Small intestine (tissue), 7 donors: ENCODE measurements around the gene RASL10A. TPM values are rescaled to one million over a fixed set of nuclear protein-coding genes. Genes with fewer than 3 reads are reported as not detected.

ENCODE experiments used
- DNase-seq, 2 donors: peaks; one replicate each; pipeline versions ENCODE4 v3.0.0 to v3.0.0-alpha.2; 2013
- FAIRE-seq: peaks from 2 replicates; lab custom pipeline; 2012; peaks lifted over from hg19 to GRCh38; lab: Jason Lieb, UNC
- H3K27ac ChIP-seq, 3 donors: one replicate each; pipeline ENCODE4 v1.5.1; 2013; ENCODE audit warnings: low read length in 2 of 3, mild to moderate bottlenecking in 2 of 3, control low read depth in 1 of 3, inconsistent platforms in 1 of 3, low read depth in 1 of 3, moderate library complexity in 1 of 3
- H3K27me3 ChIP-seq, 3 donors: one replicate each; pipeline ENCODE4 v1.6.1; 2013; ENCODE audit warnings: low read length in 3 of 3, inconsistent platforms in 1 of 3; ENCODE audit not compliant: control insufficient read depth in 3 of 3, insufficient read depth in 3 of 3
- H3K36me3 ChIP-seq, 3 donors: one replicate each; pipeline ENCODE4 v1.6.1; 2013; ENCODE audit warnings: low read length in 3 of 3, inconsistent platforms in 1 of 3, low read depth in 1 of 3, mild to moderate bottlenecking in 1 of 3, moderate library complexity in 1 of 3; ENCODE audit not compliant: control insufficient read depth in 3 of 3, insufficient read depth in 2 of 3
- H3K4me1 ChIP-seq, 3 donors: one replicate each; pipeline ENCODE4 v1.6.1; 2013; ENCODE audit warnings: low read length in 2 of 3, inconsistent platforms in 1 of 3, low read depth in 1 of 3, mild to moderate bottlenecking in 1 of 3, moderate library complexity in 1 of 3; ENCODE audit not compliant: control insufficient read depth in 3 of 3, insufficient read depth in 2 of 3
- H3K4me3 ChIP-seq, 3 donors: one replicate each; pipeline ENCODE4 v1.5.1; 2013; ENCODE audit warnings: low read length in 3 of 3, control low read depth in 1 of 3, inconsistent platforms in 1 of 3, low read depth in 1 of 3, mild to moderate bottlenecking in 1 of 3, moderate library complexity in 1 of 3
- H3K9me3 ChIP-seq, 2 donors: one replicate each; pipeline ENCODE4 v1.6.1; 2013; ENCODE audit warnings: low read depth in 1 of 2, low read length in 1 of 2; ENCODE audit not compliant: control insufficient read depth in 2 of 2, insufficient read depth in 1 of 2
- WGBS, 3 donors: extraction: QIAGEN DNeasy Blood & Tissue Kit; methylation state at CpG; one replicate each; pipeline ENCODE4 v1.1.7; 2013; 5-methylcytosine and 5-hydroxymethylcytosine counted together
- polyA plus RNA-seq, 4 donors: library from polyadenylated mRNA; stranded (reverse) in 3 of 4; unstranded in 1 of 4; fragments of 200-250 nt in 3 of 4; fragments of 120-200 nt in 1 of 4; gene quantifications; one replicate each; pipeline versions ENCODE4 v1.2.1 to v1.2.3, GENCODE V29; 2013
- donor health status: healthy with polysubstance abuse.
- donor health status: control.
- donor health status: control.
- donor health status: Bipolar disorder and iron deficiency.
- donor health status: healthy.

RASL10A gene
- polyA plus RNA-seq, 4 donors, result 0.74 to 4.1 (median 3.8) TPM

DNA sequence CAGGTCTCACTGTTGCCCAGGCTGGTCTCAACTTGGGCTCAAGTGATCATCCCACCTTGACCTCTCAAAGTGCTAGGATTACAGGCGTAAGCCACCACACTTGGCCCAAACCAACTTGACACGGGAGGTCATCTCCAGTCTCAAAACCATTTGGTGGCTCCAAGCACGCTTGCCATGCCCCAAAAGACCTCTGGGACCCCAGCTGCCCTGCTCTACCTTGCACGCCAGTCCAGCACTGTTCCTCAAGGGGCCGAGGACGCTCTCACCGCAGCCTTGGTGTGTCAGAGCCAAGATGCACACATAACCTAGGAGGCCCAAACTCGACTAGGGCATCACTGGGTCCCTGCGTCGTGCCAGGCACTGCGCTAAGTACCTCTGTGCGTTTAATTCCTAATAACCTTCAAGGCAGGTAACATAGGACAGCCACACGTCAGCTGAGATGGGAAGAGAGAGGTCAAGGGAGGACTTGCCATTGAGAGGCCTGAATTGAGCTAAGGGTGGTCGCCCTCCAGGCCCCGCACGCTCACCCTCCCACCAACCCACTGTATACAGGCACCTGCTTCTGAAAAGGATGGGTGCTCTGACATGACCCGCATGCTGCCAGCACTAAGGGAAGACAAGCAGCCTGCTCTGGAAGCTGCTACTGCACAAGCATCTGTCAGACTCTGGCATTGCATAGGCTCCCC, 13.6 kb downstream of the RASL10A start:
- H3K27ac ChIP-seq, result peak overlapping the region in 2 of 3 donors; percentile 32 to 69
- H3K4me3 ChIP-seq, result no peak overlapping the region
- H3K4me1 ChIP-seq, result peaks cover 0 to 18% (median 8%) of the 10 kb centered on the region in 3 donors
- H3K9me3 ChIP-seq, result no peaks in the 10 kb centered on the region
- WGBS, 3 donors, result 60 to 83% (median 62%) methylated on average over 17 of the region's 17 CpGs
- H3K27me3 ChIP-seq, result no peaks in the 10 kb centered on the region
- peaks cover 29 to 63% (median 31%) of the 10 kb centered on the region in 3 donors for H3K36me3 ChIP-seq
- FAIRE-seq, result no peak
- DNase-seq, result no peak

DNA sequence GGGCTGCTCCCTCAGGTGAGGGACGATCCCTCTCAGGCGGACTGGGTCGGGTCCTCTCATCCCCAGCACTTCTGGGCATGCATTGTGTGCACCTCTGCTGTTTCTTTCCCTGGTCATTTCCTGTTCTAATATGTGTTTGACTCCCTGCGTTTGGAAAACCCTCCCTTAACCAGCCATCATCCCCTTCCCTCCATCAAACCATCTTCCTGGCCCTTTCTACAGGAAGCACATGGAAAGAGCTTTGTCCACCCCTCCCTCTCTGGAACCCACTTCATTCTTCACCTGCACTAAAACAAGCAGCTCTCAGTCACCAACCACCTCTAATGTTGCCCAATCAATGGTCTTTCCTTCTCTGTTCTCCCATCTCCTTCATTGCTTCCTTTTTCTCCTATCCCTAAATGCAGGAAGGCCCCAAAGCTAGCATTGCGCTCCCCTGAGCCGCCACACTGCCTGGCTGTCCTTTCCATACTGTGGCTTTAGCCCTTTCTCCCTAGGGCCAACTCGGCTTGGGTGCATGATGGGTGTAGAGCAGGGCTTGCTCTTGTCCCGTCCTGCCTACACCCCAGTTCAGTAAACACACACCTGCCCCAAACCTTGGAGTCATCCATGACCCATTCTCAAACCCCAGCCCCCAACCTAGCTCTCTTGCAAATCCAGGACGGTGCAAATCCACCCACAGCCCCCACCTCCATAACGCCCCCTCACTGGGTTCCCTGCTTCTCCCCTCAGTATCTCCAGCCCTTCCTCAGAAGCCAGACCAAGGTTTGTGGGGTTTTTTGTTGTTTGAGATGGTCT, 14.5 kb downstream of the RASL10A start:
- DNase-seq (no peak), FAIRE-seq (no peak)
- peaks cover 36 to 72% (median 37%) of the 10 kb centered on the region in 3 donors for H3K36me3 ChIP-seq
- H3K4me3 ChIP-seq, result no peak overlapping the region
- no peaks in the 10 kb centered on the region for H3K9me3 ChIP-seq
- H3K27ac ChIP-seq, result no peak overlapping the region
- no peaks in the 10 kb centered on the region for H3K27me3 ChIP-seq
- WGBS, 3 donors, result 76 to 82% (median 77%) methylated on average over 10 of the region's 10 CpGs
- peaks cover 0 to 12% (median 8%) of the 10 kb centered on the region in 3 donors for H3K4me1 ChIP-seq

GRCh38 chr22:29300467-29300806, 15.1 kb downstream of the RASL10A start:
- DNase-seq (no peak), FAIRE-seq (no peak)
- Histone ChIP-seq H3K4me3 (no peak overlapping the region), H3K9me3 (no peaks in the 10 kb centered on the region), H3K36me3 (peaks cover 39 to 76% (median 40%) of the 10 kb centered on the region in 3 donors), H3K27me3 (no peaks in the 10 kb centered on the region), H3K4me1 (peaks cover 0 to 10% (median 8%) of the 10 kb centered on the region in 3 donors), H3K27ac (no peak overlapping the region)
- WGBS, 3 donors, result 63 to 73% (median 69%) methylated on average over 4 of the region's 4 CpGs

DNA sequence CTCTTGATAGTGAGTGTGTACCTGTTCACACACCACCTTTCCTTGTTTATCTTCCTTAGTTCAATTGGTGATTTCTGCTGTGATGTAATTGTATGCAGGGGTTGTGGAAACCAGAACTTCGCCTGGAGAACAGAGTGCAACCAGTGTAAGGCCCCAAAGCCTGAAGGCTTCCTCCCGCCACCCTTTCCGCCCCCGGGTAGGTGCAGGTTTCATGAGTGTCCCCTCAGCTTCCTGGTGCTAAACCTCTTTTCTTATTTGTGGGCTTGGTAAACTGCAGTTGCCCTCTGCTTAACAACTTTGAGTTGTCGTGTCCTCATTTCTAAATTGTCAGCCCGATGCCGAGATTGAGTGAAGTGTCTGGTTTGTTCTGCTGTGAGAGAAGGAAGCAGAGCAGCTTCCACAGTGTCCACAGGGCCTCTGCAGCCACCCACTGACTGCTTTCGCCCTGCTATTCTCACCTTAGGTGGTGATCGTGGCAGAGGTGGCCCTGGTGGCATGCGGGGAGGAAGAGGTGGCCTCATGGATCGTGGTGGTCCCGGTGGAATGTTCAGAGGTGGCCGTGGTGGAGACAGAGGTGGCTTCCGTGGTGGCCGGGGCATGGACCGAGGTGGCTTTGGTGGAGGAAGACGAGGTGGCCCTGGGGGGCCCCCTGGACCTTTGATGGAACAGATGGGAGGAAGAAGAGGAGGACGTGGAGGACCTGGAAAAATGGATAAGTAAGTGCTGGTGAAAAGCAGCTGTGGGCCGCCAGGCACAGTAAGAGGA, 16.2 kb downstream of the RASL10A start:
- FAIRE-seq (no peak), DNase-seq (no peak)
- H3K9me3 ChIP-seq, result no peaks in the 10 kb centered on the region
- H3K4me3 ChIP-seq, result no peak overlapping the region
- peaks cover 0 to 10% (median 8%) of the 10 kb centered on the region in 3 donors for H3K4me1 ChIP-seq
- peaks cover 42 to 86% (median 42%) of the 10 kb centered on the region in 3 donors for H3K36me3 ChIP-seq
- H3K27me3 ChIP-seq, result no peaks in the 10 kb centered on the region
- H3K27ac ChIP-seq, result no peak overlapping the region
- 86 to 87% (median 87%) methylated on average over 19 of the region's 19 CpGs for WGBS, 3 donors

- Histone ChIP-seq H3K4me3 (no peak overlapping the region), H3K36me3 (peaks cover 44 to 93% (median 46%) of the 10 kb centered on the region in 3 donors), H3K27me3 (no peaks in the 10 kb centered on the region), H3K27ac (no peak overlapping the region), H3K4me1 (peaks cover 0 to 10% (median 8%) of the 10 kb centered on the region in 3 donors), H3K9me3 (no peaks in the 10 kb centered on the region)
- no peak for DNase-seq
- 77 to 82% (median 79%) methylated on average over 8 of the region's 8 CpGs for WGBS, 3 donors
- no peak for FAIRE-seq
These were observed 16.9 kb downstream of the RASL10A start for GRCh38 chr22:29298641-29299040.

DNA sequence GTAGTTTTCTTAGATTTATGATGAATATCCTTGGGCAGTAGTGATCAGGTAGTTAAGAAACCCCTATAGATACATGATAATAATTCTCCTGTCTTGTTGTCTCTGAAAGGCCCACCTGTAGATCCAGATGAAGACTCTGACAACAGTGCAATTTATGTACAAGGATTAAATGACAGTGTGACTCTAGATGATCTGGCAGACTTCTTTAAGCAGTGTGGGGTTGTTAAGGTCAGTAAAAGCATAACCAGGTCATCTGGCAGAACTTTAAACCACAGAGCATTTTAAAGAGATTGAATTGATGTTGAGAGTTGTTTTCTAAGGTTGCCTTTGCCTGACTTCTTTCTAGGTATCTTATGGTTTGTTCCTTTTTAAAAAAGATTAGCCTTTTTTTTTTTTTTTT, 23.1 kb downstream of the RASL10A start:
- no peaks in the 10 kb centered on the region for H3K9me3 ChIP-seq
- DNase-seq, result no peak
- no peak for FAIRE-seq
- H3K27ac ChIP-seq, result no peak overlapping the region
- no peaks in the 10 kb centered on the region for H3K4me1 ChIP-seq
- H3K27me3 ChIP-seq, result no peaks in the 10 kb centered on the region
- H3K36me3 ChIP-seq, result peaks cover 45 to 65% (median 52%) of the 10 kb centered on the region in 3 donors
- no peak overlapping the region for H3K4me3 ChIP-seq

- no peaks in the 10 kb centered on the region for H3K27me3 ChIP-seq
- FAIRE-seq (no peak), DNase-seq (no peak)
- H3K9me3 ChIP-seq, result no peaks in the 10 kb centered on the region
- H3K36me3 ChIP-seq, result peaks cover 39 to 64% (median 43%) of the 10 kb centered on the region in 3 donors
- H3K4me1 ChIP-seq, result no peaks in the 10 kb centered on the region
- 77 to 83% (median 83%) methylated on average over 7 of the region's 7 CpGs for WGBS, 3 donors
- H3K27ac ChIP-seq, result no peak overlapping the region
- H3K4me3 ChIP-seq, result no peak overlapping the region
These were observed 24.3 kb downstream of the RASL10A start for GRCh38 chr22:29291215-29291614.

- no peak for DNase-seq
- no peaks in the 10 kb centered on the region for H3K4me1 ChIP-seq
- H3K27me3 ChIP-seq, result no peaks in the 10 kb centered on the region
- H3K4me3 ChIP-seq, result no peak overlapping the region
- H3K9me3 ChIP-seq, result no peaks in the 10 kb centered on the region
- 65 to 74% (median 74%) methylated on average over 5 of the region's 5 CpGs for WGBS, 3 donors
- no peak for FAIRE-seq
- H3K36me3 ChIP-seq, result peaks cover 36 to 65% (median 39%) of the 10 kb centered on the region in 3 donors
- no peak overlapping the region for H3K27ac ChIP-seq
These were observed 25.4 kb downstream of the RASL10A start for GRCh38 chr22:29290061-29290460.
